ENCODE results near the gene TRAF3IP3.
"Not testable (repeated sequence)": the region's sequence is repeated elsewhere in the genome, so short reads cannot be mapped to it uniquely, and the experiment has no call there.

Gene TRAF3IP3

GRCh38 chr1:209783386-209783785 lies 27.5 kb downstream of the TRAF3IP3 start:
- Histone ChIP-seq H3K27me3 (ENCODE audit: control insufficient read depth in 1 of 2, insufficient read depth in 2 of 2, low read length in 2 of 2) (no peaks in the 10 kb centered on the region), H3K4me3 (ENCODE audit: low read length in 2 of 2) (peak overlapping the region; percentile 86 to 90), H3K9ac (ENCODE audit: low read length in 2 of 2) (peak overlapping the region; percentile 83 to 89), H3K36me3 (ENCODE audit: control insufficient read depth in 2 of 2, insufficient read depth in 2 of 2, low read length in 2 of 2) (peaks cover 0 to 2% of the 10 kb centered on the region in 2 donors), H3K9me3 (ENCODE audit: control insufficient read depth in 2 of 2, low read length in 2 of 2) (no peaks in the 10 kb centered on the region), H3K27ac (ENCODE audit: low read length) (no peak overlapping the region), H3K4me1 (ENCODE audit: control insufficient read depth, insufficient read depth, low read length) (peaks cover 35% of the 10 kb centered on the region)

DNA sequence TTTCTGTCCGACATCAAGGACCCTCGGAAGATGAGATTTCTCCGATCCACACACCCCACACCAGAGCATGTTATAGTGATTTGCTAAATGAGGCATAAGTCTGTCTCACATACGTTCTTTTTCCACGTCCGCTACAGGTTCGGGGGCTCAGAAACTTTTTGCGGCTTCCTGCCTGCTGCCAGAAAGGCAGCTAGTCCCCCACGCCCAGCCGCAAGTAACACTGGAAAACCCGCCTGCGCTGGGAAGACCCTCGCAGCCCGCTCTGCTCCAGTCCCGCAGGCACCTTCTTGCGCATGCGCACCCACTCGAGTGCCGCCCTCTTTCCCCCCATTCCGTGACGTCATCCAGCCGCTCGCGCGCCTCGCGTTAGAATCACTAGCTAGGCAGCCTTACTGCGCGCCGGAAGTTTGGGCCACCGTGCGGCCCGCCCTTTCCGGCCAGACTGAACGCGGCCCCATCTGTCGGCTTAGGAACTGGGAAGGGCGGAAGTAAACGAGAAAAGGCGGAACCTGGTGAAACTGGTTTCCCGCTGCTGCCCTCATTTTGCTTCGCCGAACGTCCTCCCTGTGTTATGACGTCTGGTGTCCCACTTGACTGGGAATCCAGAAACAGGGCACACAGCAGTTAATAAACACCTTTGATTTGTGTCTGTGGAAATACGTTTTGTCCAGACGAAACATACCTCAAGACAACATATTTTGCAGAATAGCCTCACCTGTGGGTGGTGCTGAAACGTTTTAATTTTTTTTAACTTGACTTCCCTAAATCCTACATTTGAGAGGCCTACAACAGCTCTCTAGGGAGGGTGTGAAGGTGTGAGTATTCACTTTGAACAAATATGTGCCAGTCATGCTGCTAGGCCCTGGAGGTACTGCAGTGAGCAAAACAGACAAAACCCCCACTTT lies 28.7 kb downstream of the TRAF3IP3 start, which contains the start of gene C1orf74:
TSS of gene C1orf74 (minus strand) at position 295 of the 905 bp plus-strand sequence. CDS start 925 bp downstream, outside the sequence.
- peaks cover 35% of the 10 kb centered on the region for H3K4me1 ChIP-seq (ENCODE audit: control insufficient read depth, insufficient read depth, low read length)

GRCh38 chr1:209785592-209785991 lies 29.7 kb downstream of the TRAF3IP3 start:
- H3K27ac ChIP-seq (ENCODE audit: low read length), result peak overlapping the region; percentile 95
- no peaks in the 10 kb centered on the region for H3K9me3 ChIP-seq (ENCODE audit: control insufficient read depth in 2 of 2, low read length in 2 of 2)
- H3K4me1 ChIP-seq (ENCODE audit: control insufficient read depth, insufficient read depth, low read length), result peaks cover 35% of the 10 kb centered on the region

More for the DNA sequence above, 28.7 kb downstream of the TRAF3IP3 start, which contains the start of gene C1orf74:
- H3K4me3 ChIP-seq (ENCODE audit: low read length in 2 of 2), result peak within 1 kb of the TSS; percentile 86 to 90
- no peaks in the 10 kb centered on the region for H3K27me3 ChIP-seq (ENCODE audit: control insufficient read depth in 1 of 2, insufficient read depth in 2 of 2, low read length in 2 of 2)
- H3K27ac ChIP-seq (ENCODE audit: low read length), result peak within 1 kb of the TSS; percentile 95
- H3K36me3 ChIP-seq (ENCODE audit: control insufficient read depth in 2 of 2, insufficient read depth in 2 of 2, low read length in 2 of 2), result peaks cover 0 to 2% of the 10 kb centered on the region in 2 donors
- no peaks in the 10 kb centered on the region for H3K9me3 ChIP-seq (ENCODE audit: control insufficient read depth in 2 of 2, low read length in 2 of 2)
- H3K9ac ChIP-seq (ENCODE audit: low read length in 2 of 2), result peak within 1 kb of the TSS; percentile 83 to 89

DNA sequence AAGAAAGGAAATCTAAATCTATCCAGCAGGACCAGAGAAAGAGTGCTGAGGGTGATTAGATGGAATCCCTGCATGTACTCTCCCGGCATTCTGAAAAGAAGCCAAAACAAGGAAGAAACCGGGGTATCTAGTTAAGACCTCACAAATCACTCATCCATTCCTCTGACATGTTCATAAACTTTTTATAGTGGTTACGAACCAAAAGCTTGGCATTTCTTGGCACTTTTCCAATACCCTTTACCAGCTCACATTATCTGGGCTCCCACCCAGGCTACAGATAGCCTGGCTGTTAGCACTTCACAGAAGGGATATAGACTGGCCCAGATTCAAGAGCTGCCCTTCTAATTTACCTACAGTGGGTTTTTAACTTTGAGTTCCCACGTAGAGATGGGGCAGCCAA lies 30.3 kb downstream of the TRAF3IP3 start:
- Histone ChIP-seq H3K4me1 (ENCODE audit: control insufficient read depth, insufficient read depth, low read length) (peaks cover 35% of the 10 kb centered on the region), H3K27ac (ENCODE audit: low read length) (peak overlapping the region; percentile 95), H3K9ac (ENCODE audit: low read length in 2 of 2) (no peak overlapping the region), H3K9me3 (ENCODE audit: control insufficient read depth in 2 of 2, low read length in 2 of 2) (no peaks in the 10 kb centered on the region), H3K36me3 (ENCODE audit: control insufficient read depth in 2 of 2, insufficient read depth in 2 of 2, low read length in 2 of 2) (peaks cover 0 to 2% of the 10 kb centered on the region in 2 donors), H3K4me3 (ENCODE audit: low read length in 2 of 2) (no peak overlapping the region), H3K27me3 (ENCODE audit: control insufficient read depth in 1 of 2, insufficient read depth in 2 of 2, low read length in 2 of 2) (no peaks in the 10 kb centered on the region)

More at GRCh38 chr1:209785592-209785991, 29.7 kb downstream of the TRAF3IP3 start:
- peaks cover 0 to 2% of the 10 kb centered on the region in 2 donors for H3K36me3 ChIP-seq (ENCODE audit: control insufficient read depth in 2 of 2, insufficient read depth in 2 of 2, low read length in 2 of 2)
- no peak overlapping the region for H3K9ac ChIP-seq (ENCODE audit: low read length in 2 of 2)
- H3K4me3 ChIP-seq (ENCODE audit: low read length in 2 of 2), result no peak overlapping the region
- H3K27me3 ChIP-seq (ENCODE audit: control insufficient read depth in 1 of 2, insufficient read depth in 2 of 2, low read length in 2 of 2), result no peaks in the 10 kb centered on the region

DNA sequence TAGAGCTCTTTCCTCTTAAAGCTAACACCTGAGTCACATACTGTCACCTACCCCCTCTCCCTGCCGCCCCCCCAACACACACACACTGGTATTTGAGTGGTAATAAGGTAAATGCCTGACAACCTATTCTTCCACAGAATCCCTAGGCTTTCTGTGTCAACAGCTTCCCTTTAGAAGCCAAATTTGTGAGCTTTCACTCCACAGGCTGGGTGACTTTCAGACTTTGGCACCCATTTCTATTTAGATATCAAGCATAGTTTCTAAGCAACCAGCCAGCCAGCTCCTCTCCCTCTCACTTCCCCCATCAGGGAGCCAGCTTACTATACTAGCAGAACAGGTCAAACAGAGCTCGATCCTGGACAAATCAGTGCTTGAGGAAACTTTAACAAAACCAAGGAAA lies 31.7 kb downstream of the TRAF3IP3 start:
- H3K9ac ChIP-seq (ENCODE audit: low read length in 2 of 2), result peak overlapping the region; percentile 36 to 69
- peak overlapping the region; percentile 95 for H3K27ac ChIP-seq (ENCODE audit: low read length)

GRCh38 chr1:209789245-209789644 lies 33.4 kb downstream of the TRAF3IP3 start:
- no peak overlapping the region for H3K4me3 ChIP-seq (ENCODE audit: low read length in 2 of 2)
- H3K4me1 ChIP-seq (ENCODE audit: control insufficient read depth, insufficient read depth, low read length), result peaks cover 23% of the 10 kb centered on the region
- no peaks in the 10 kb centered on the region for H3K27me3 ChIP-seq (ENCODE audit: control insufficient read depth in 1 of 2, insufficient read depth in 2 of 2, low read length in 2 of 2)
- no peaks in the 10 kb centered on the region for H3K9me3 ChIP-seq (ENCODE audit: control insufficient read depth in 2 of 2, low read length in 2 of 2)
- H3K9ac ChIP-seq (ENCODE audit: low read length in 2 of 2), result no peak overlapping the region
- no peaks in the 10 kb centered on the region for H3K36me3 ChIP-seq (ENCODE audit: control insufficient read depth in 2 of 2, insufficient read depth in 2 of 2, low read length in 2 of 2)
- H3K27ac ChIP-seq (ENCODE audit: low read length), result peak overlapping the region; percentile 95

More for the DNA sequence above, 31.7 kb downstream of the TRAF3IP3 start:
- H3K36me3 ChIP-seq (ENCODE audit: control insufficient read depth in 2 of 2, insufficient read depth in 2 of 2, low read length in 2 of 2), result peaks cover 0 to 2% of the 10 kb centered on the region in 2 donors
- H3K4me3 ChIP-seq (ENCODE audit: low read length in 2 of 2), result peak overlapping the region; percentile 18 to 30
- H3K9me3 ChIP-seq (ENCODE audit: control insufficient read depth in 2 of 2, low read length in 2 of 2), result no peaks in the 10 kb centered on the region
- peaks cover 35% of the 10 kb centered on the region for H3K4me1 ChIP-seq (ENCODE audit: control insufficient read depth, insufficient read depth, low read length)
- H3K27me3 ChIP-seq (ENCODE audit: control insufficient read depth in 1 of 2, insufficient read depth in 2 of 2, low read length in 2 of 2), result no peaks in the 10 kb centered on the region

- no peaks in the 10 kb centered on the region for H3K9me3 ChIP-seq (ENCODE audit: control insufficient read depth in 2 of 2, low read length in 2 of 2)
- H3K27ac ChIP-seq (ENCODE audit: low read length), result no peak overlapping the region
- no peaks in the 10 kb centered on the region for H3K27me3 ChIP-seq (ENCODE audit: control insufficient read depth in 1 of 2, insufficient read depth in 2 of 2, low read length in 2 of 2)
- H3K36me3 ChIP-seq (ENCODE audit: control insufficient read depth in 2 of 2, insufficient read depth in 2 of 2, low read length in 2 of 2), result no peaks in the 10 kb centered on the region
- H3K4me3 ChIP-seq (ENCODE audit: low read length in 2 of 2), result no peak overlapping the region
- no peak overlapping the region for H3K9ac ChIP-seq (ENCODE audit: low read length in 2 of 2)
- H3K4me1 ChIP-seq (ENCODE audit: control insufficient read depth, insufficient read depth, low read length), result peaks cover 16% of the 10 kb centered on the region
Observed at GRCh38 chr1:209790286-209791193, 34.7 kb downstream of the TRAF3IP3 start.

- peaks cover 14% of the 10 kb centered on the region for H3K4me1 ChIP-seq (ENCODE audit: control insufficient read depth, insufficient read depth, low read length)
- no peak overlapping the region for H3K9ac ChIP-seq (ENCODE audit: low read length in 2 of 2)
- H3K4me3 ChIP-seq (ENCODE audit: low read length in 2 of 2), result no peak overlapping the region
- no peaks in the 10 kb centered on the region for H3K9me3 ChIP-seq (ENCODE audit: control insufficient read depth in 2 of 2, low read length in 2 of 2)
- no peaks in the 10 kb centered on the region for H3K27me3 ChIP-seq (ENCODE audit: control insufficient read depth in 1 of 2, insufficient read depth in 2 of 2, low read length in 2 of 2)
- no peak overlapping the region for H3K27ac ChIP-seq (ENCODE audit: low read length)
- no peaks in the 10 kb centered on the region for H3K36me3 ChIP-seq (ENCODE audit: control insufficient read depth in 2 of 2, insufficient read depth in 2 of 2, low read length in 2 of 2)
Observed at GRCh38 chr1:209791920-209792319, 36.1 kb downstream of the TRAF3IP3 start.

- H3K4me3 ChIP-seq (ENCODE audit: low read length in 2 of 2); H3K9ac ChIP-seq (ENCODE audit: low read length in 2 of 2); H3K36me3 ChIP-seq (ENCODE audit: control insufficient read depth in 2 of 2, insufficient read depth in 2 of 2, low read length in 2 of 2); H3K4me1 ChIP-seq (ENCODE audit: control insufficient read depth, insufficient read depth, low read length); H3K9me3 ChIP-seq (ENCODE audit: control insufficient read depth in 2 of 2, low read length in 2 of 2); H3K27me3 ChIP-seq (ENCODE audit: control insufficient read depth in 1 of 2, insufficient read depth in 2 of 2, low read length in 2 of 2); H3K27ac ChIP-seq (ENCODE audit: low read length): not testable (repeated sequence)
Observed at GRCh38 chr1:209793711-209794110, 37.9 kb downstream of the TRAF3IP3 start.

- Histone ChIP-seq H3K9me3 (ENCODE audit: control insufficient read depth in 2 of 2, low read length in 2 of 2) (no peaks in the 10 kb centered on the region), H3K4me3 (ENCODE audit: low read length in 2 of 2) (no peak overlapping the region), H3K36me3 (ENCODE audit: control insufficient read depth in 2 of 2, insufficient read depth in 2 of 2, low read length in 2 of 2) (no peaks in the 10 kb centered on the region), H3K27me3 (ENCODE audit: control insufficient read depth in 1 of 2, insufficient read depth in 2 of 2, low read length in 2 of 2) (no peaks in the 10 kb centered on the region), H3K9ac (ENCODE audit: low read length in 2 of 2) (no peak overlapping the region), H3K4me1 (ENCODE audit: control insufficient read depth, insufficient read depth, low read length) (peaks cover 4% of the 10 kb centered on the region), H3K27ac (ENCODE audit: low read length) (no peak overlapping the region)
Observed at GRCh38 chr1:209797978-209798639, 42.3 kb downstream of the TRAF3IP3 start.

Measured in stomach smooth muscle (tissue), 2 donors.